HG03558 (cell line): ENCODE measurements around the gene SPINDOC.
"Not testable (repeated sequence)": the region's sequence is repeated elsewhere in the genome, so short reads cannot be mapped to it uniquely, and the experiment has no call there.

ENCODE experiments used
- ATAC-seq: cut with Tn5 transposase; IDR thresholded peaks from one replicate; pipeline ENCODE4 v1.9.1; 2021; ENCODE audit warnings: moderate number of reproducible peaks; ENCODE audit not compliant: unreplicated experiment; ENCODE audit errors: extremely low read depth

SPINDOC gene

GRCh38 chr11:63785823-63786222, 27.4 kb upstream of the SPINDOC start:
- no peak for ATAC-seq

- no peak for ATAC-seq
These were observed 21.6 kb upstream of the SPINDOC start for GRCh38 chr11:63791495-63792167.

- no peak for ATAC-seq
These were observed 20.1 kb upstream of the SPINDOC start for GRCh38 chr11:63793161-63793560.

GRCh38 chr11:63795066-63795465, 18.2 kb upstream of the SPINDOC start:
- no peak for ATAC-seq

GRCh38 chr11:63800921-63801320, 12.3 kb upstream of the SPINDOC start:
- no peak for ATAC-seq

- no peak for ATAC-seq
These were observed 10.4 kb upstream of the SPINDOC start for GRCh38 chr11:63802637-63803414.

- ATAC-seq: no peak
These were observed 9.0 kb upstream of the SPINDOC start for GRCh38 chr11:63804259-63804658.

- ATAC-seq: no peak
These were observed 7.3 kb upstream of the SPINDOC start for GRCh38 chr11:63805844-63806415.

- not testable (repeated sequence) for ATAC-seq
These were observed 2.9 kb upstream of the SPINDOC start for GRCh38 chr11:63810383-63810782.

- ATAC-seq: no peak
These were observed 1.7 kb upstream of the SPINDOC start for GRCh38 chr11:63811522-63811921.

GRCh38 chr11:63813563-63814382, 517 bp downstream of the SPINDOC start:
- ATAC-seq: no peak

- ATAC-seq: no peak
These were observed 1.1 kb downstream of the SPINDOC start for GRCh38 chr11:63814383-63814736.

- no peak for ATAC-seq
These were observed 2.9 kb downstream of the SPINDOC start for GRCh38 chr11:63816166-63816565.

GRCh38 chr11:63816732-63817131, 3.5 kb downstream of the SPINDOC start:
- no peak for ATAC-seq

- no peak for ATAC-seq
These were observed 4.7 kb downstream of the SPINDOC start for GRCh38 chr11:63817758-63818498.

- ATAC-seq: no peak
These were observed 5.4 kb downstream of the SPINDOC start for GRCh38 chr11:63818609-63819008.

- ATAC-seq: no peak
These were observed 8.2 kb downstream of the SPINDOC start for GRCh38 chr11:63821411-63821810.

GRCh38 chr11:63826471-63827190, 13.4 kb downstream of the SPINDOC start:
- ATAC-seq: no peak

- ATAC-seq: no peak
These were observed 16.7 kb downstream of the SPINDOC start for GRCh38 chr11:63829823-63830489.
